ENCODE results near the gene SLC12A7.

Gene SLC12A7

GRCh38 chr5:1048162-1048721, 63.6 kb downstream of the SLC12A7 start:
- DNase-seq, result no peak

DNA sequence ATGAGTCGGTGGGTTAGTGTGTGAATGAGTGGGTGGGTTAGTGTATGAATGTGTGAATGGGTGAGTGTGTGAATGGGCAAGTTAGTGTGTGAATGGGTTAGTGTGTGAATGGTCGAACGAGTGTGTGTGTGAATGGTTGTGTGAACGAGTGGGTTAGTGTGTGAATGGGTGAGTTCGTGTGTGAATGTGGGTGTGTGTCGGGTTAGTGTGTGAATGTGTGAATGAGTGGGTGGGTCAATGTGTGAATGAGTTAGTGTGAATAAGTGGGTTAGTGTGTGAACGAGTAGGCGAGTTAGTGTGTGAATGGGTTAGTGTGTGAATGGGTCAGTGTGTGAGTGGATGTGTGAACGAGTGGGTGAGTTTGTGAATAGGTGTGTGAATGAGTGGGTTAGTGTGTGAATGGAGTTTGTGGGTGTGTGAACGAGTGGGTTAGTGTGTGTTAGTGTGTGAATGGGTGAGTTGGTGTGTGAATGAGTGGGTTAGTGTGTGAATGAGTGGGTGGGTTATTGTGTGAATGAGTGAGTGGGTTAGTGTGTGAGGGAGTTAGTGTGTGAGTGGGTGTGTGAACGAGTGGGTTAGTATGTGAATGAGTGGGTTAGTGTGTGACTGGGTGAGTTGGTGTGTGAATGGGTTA, 64.4 kb downstream of the SLC12A7 start:
- DNase-seq, result no peak

DNA sequence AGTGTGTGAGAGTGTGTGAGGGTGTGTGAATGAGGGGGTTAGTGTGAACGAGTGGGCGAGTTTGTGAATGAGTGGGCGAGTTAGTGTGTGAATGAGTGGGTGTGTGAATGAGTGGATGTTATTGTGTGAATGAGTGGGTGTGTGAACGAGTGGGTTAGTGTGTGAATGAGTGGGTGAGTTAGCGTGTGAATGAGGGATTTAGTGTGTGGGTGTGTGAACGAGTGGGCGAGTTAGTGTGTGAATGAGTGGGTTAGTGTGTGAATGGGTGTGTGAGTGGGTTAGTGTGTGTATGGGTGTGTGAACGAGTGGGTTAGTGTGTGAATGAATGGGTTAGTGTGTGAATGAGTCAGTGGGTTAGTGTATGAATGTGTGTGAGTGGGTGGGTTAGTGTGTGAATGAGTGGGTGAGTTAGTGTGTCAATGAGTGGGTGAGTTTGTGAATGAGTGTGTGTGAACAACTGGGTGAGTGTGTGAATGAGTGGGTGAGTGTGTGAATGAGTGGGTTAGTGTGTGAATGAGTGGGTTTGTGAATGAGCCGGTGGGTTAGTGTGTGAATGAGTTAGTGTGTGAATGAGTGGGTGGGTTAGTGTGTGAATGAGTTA, 65.8 kb downstream of the SLC12A7 start:
- DNase-seq, result no peak

DNA sequence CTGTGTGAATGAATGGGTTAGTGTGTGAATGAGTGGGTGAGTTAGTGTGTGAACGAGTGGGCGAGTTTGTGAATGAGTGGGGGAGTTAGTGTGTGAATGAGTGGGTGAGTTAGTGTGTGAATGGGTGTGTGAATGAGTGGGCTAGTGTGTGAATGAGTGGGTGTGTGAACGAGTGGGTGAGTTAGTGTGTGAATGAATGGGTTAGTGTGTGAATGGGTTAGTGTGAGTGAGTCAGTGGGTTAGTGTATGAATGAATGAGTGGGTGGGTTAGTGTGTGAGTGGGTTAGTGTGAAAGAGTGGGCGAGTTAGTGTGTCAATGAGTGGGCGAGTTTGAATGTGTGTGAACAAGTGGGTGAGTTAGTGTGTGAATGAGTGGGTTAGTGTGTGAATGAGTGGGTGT, 67.7 kb downstream of the SLC12A7 start:
- DNase-seq, result no peak

- DNase-seq, result no peak
These were observed 68.5 kb downstream of the SLC12A7 start for GRCh38 chr5:1043327-1043726.

DNA sequence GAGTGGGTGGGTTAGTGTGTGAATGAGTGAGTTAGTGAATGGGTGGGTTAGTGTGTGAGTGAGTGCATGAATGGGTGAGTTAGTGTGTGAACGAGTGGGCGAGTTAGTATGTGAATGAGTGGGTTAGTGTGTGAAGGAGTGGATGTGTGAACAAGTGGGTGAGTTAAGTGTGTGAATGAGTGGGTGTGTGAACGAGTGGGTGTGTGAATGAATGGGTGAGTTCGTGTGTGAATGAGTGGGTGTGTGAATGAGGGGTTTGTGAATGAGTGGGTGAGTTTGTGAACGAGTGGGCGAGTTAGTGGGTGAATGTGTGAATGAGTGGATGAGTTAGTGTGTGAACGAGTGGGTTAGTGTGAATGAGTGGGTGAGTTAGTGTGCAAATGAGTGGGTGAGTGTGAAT, 69.2 kb downstream of the SLC12A7 start:
- DNase-seq, result no peak

DNA sequence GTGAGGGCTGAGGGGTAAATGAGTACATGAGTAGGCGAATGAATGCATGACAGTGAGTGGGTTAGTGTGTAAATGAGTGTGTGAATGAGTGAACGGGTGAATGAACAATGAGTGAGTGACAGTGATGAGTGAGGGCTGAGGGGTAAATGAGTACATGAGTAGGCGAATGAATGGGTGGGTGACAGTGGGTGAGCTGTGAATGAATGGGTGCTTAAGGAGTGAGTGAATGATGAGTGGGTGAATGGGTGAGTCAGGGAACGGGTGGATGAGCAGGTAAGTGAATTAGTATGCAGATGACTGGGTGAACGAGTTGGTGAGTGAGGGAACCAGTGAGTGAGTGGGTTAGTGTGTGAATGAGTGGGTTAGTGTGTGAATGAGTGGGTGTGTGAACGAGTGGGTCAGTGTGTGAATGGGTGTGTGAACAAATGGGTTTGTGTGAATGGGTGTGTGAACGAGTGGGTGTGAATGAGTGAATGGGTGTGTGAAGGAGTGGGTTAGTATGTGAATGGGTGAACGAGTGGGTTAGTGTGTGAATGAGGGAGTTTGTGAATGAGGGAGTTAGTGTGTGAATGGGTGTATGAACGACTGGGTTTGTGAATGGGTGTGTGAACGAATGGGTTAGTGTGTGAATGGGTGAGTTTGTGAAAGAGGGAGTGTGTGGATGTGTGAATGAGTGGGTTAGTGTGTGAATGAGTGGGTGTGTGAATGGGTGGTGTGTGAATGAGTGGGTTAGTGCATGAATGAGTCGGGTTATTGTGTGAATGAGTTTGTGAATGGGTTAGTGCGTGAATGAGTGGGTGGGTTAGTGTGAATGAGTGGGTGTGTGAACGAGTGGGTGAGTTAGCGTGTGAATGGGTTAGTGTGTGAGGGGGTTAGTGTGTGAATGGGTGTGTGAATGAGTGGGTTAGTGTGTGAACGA, 70.4 kb downstream of the SLC12A7 start:
- DNase-seq, result no peak

DNA sequence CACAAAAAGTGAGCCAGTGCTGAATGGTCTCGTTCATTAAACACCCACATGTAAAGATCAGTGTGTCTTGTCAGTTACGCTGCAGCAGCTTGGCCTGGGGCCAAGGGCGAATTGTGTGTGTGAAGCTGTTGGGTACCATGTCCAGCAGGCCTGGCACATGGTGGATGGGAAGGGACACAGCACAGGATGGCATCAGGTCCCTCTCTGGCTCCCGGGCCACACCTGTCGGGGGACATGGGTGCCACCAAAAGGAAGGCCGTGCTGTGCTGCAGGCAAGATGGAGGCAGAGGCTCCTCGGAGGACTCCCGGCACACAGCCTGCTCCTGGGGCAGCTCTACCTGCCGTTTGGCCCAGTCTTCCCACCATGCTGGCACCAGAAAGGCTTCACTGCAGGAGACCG, 71.3 kb downstream of the SLC12A7 start:
- DNase-seq, result no peak

- no peak for DNase-seq
These were observed 72.1 kb downstream of the SLC12A7 start for GRCh38 chr5:1039706-1040260.

GRCh38 chr5:1039210-1039548, 72.7 kb downstream of the SLC12A7 start:
- no peak for DNase-seq

DNA sequence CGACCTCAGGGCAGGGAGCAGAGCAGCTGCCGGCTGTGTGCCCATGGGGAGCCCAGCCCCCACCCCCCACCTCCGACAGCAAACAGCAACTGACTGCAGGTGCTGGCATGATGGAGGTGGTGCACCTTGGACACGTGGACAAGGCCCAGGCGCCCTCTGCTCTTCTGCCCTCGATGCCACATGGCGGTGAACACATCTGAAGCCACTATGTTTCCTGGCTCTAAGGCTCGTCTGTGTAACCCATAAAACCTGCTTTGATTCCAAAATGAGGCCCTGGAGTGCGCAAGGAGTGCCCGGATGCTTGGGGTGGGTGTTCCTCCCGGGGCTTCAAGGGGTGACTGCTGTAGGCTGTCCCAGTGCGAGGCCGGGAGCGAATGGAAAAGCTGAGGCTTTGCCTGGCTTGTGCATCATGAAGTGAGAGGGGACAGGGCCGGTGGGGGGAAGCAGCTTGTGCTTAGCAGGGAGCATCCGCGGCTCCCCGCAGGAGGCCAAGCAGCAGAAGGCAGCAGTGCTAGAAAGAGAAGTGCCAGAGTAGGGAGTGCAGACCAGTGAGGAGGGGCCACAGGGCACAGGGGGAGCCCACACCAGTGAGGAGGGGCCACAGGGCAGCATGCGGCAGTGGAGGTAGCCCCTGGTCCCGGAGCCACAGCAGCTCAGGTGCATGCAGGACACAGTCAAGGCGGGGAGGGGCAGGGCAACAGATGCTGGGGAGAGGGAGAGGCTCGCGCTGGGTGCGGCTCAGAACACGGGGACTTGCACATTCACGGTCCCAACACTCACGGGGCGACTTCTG, 73.2 kb downstream of the SLC12A7 start:
- DNase-seq, result no peak

DNA sequence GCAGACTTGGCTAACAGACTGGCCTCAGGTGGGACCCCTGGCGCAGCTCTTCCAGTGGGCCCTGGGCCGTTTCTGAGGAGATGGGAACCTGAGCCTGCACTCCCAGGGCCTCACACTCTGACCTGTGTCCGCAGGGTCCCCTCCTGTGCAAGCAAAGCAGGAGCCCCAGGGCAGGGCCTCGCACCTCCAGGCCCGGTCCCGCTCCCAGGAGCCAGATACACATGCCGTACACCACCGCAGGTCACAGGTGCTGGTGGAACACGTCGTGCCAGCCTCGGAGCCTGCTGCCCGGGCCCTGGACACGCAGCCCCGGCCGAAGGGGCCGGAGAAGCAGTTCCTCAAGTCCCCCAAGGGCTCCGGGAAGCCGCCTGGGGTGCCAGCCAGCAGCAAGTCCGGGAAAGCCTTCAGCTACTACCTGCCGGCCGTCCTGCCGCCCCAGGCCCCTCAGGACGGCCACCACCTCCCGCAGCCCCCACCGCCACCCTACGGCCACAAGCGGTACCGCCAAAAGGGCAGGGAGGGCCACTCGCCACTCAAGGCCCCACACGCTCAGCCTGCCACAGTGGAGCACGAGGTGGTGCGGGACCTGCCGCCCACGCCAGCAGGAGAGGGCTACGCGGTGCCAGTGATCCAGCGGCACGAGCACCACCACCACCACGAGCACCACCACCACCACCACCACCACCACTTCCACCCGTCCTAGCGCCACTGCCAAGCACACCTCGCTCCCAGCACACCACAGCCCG, 74.0 kb downstream of the SLC12A7 start:
- DNase-seq, result no peak

- DNase-seq, result no peak
These were observed 74.7 kb downstream of the SLC12A7 start for GRCh38 chr5:1037123-1037670.

DNA sequence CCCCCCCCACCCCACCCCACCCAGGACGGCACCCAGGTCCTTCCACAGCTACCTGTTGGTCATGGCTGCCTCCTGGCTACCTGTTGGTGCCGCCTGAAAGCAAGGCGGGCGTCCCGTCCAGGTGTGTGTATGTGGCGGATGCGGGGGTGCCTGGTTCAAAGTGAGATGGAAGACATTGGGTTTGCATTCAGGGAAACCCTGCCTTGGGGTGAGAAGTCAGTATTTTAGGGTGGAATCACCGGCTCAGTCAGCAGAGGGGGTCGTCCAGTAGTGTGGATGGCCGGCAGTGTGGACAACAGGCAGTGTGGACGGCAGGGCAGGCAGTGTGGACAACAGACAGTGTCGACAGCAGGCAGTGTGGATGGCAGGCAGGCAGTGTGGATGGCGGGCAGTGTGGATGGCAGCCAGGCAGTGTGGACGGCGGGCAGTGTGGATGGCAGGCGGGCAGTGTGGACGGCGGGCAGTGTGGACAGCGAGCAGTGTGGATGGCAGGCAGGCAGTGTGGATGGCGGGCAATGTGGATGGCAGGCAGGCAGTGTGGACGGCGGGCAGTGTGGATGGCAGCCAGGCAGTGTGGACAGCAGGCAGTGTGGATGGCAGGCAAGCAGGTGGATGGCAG, 75.2 kb downstream of the SLC12A7 start:
- no peak for DNase-seq

DNA sequence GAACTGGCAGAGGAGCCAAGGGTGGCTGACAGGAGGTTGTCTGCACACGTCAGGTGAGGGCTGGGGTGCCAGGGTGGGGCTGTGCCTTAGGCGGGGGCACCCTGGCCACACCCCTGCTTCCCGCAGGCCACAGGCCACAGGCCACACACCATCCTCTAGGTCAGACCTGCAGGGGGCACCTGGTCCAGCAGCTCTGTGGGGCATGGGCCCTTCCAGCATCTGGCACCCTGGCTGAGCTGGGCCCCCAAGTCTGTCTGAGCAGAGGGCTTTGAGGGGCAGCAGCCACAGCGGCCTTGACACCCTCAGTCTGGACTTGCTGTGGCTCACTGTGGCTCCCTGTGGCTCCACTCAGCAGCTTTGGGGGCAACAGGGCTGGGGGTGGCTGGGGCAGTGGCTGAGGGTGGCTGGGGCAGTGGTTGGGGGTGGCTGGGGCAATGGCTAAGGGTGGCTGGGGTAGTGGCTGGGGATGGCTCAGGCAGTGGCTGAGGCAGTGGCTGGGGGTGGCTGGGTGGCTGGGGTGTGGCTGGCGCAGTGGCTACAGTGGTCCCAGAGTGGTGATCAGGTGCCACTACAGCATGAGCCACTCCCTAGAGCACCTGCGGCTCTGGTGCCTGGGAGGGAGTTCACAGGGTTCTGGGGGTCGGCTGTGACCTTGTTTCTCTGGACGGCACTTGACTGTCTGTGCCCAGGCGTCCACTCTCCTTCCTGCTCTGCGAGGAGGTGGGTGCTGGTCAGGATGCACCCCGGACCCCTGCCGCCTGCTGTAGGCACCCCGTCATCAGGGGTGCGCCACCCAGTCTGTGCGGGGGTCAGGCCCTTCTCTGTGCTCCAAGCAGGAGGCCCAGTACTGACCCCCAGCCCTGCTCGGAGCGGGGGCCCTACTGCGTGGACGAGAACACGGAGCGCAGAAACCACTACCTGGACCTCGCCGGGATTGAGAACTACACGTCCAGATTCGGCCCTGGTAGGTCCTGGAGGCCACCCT, 76.2 kb downstream of the SLC12A7 start:
- DNase-seq, result no peak

GRCh38 chr5:1034986-1035385, 76.9 kb downstream of the SLC12A7 start:
- DNase-seq, result no peak

DNA sequence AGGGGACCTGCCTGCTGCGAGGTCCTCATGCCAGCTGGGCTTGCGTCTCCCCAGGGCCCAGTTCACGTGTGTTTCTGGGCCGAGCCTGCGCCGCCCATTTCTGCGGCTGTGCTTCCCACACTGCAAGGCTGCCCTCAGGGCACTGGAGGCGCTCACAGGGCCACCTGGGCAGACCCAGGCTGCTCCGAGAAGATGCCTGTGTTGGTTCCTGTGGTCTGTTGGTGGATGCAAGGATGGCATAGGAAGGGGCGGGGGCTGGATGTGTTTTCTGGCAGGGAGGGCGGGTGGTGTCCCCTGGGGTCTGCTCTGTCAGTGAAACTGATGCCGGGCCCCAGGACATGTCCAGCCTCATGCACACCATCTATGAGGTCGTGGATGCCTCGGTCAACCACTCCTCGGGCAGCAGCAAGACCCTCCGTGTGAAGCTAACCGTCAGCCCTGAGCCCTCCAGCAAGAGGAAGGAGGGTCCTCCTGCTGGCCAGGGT, 77.4 kb downstream of the SLC12A7 start:
- no peak for DNase-seq

DNA sequence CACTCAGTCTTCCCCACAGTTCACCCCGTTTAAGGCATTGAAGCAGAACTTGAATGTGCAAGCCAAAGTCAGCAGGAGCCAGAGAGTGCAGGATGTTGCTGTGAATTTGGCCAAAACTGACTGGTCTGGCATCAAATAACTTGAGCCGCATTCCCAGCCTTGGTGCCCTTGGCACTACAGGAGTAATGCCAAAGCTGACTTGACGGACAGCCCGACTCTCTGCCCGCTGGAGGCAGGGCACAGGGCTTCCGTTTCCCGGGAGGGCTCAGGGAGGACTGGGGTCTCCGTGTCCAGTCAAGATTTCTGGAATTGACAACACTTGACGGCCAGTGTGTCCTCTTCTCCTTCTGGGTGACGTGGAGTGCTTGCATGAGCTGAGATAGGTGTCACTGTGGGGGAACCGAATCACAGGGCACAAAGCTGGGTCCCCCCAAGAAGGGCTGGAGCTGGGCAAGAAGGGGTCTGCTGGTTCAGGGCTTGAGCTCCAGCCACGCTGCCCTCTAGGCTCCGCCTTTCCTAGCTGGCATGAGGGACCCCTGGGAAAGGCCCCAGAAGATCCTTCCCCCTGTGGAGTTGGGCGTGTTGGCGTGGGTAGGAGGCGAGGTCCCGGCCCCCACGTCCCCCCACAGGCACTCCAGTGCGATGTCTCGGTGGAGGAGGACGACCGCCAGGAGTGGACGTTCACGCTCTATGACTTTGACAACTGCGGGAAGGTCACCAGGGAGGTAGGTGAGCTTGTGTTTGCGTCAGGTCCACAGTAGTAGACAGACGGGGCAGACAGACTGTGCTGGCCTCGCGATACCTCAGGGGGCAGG, 78.0 kb downstream of the SLC12A7 start:
- no peak for DNase-seq

- DNase-seq, result no peak
These were observed 78.7 kb downstream of the SLC12A7 start for GRCh38 chr5:1033178-1033577.
